ENCODE measurements around the gene CD3D.

The CD3D gene

GRCh38 chr11:118342503-118343161 lies at the start of gene CD3D:
Gene CD3D (minus strand): TSS chr11:118342705. CDS start chr11:118342607, 98 bp downstream.
- DNase-seq (ENCODE audit: low read depth in 1 of 2, low spot score in 1 of 2), result peak; percentile 39 to 72

GRCh38 chr11:118383657-118384056 lies 41.2 kb upstream of the CD3D start:
- DNase-seq (ENCODE audit: low read depth in 1 of 2, low spot score in 1 of 2), result no peak

DNA sequence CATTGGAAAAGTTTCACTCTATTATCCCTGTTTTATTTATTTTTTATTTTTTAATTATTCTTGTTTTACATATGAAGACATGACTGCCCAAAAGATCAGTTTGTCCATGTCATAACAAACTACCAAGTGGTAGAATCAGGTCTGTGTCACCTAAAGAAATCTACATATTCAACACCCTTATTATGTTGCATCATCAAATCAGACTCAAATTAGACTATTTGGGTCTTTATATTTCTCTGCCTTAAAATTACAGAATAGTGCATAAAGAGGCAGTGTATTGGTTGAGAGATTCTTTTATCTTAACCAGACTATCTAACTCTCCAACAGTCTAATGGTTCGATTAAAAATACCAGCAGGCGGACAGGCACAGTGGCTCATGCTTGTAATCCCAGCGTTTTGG lies 40.4 kb upstream of the CD3D start:
- no peak for DNase-seq (ENCODE audit: low read depth in 1 of 2, low spot score in 1 of 2)

GRCh38 chr11:118380571-118380970 lies 38.1 kb upstream of the CD3D start:
- DNase-seq (ENCODE audit: low read depth in 1 of 2, low spot score in 1 of 2), result no peak

DNA sequence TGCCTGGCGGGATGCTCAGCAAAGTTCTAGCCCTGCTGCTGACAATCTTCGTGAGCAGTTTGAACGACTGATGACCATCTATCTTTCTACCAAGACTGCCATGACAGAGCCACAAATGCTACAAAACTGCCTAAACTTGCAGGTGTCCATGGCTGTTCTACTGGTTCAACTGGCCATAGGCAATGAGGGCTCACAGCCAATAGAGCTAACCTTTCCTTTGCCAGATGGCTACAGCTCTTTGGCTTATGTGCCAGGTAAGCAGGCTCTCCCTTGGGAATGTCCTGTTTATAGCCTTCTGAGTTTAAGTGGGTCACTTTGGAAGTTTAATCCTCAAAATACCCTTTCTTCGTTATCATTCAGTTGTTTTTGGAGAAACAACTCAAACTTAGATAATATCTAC lies 37.0 kb upstream of the CD3D start:
- no peak for DNase-seq (ENCODE audit: low read depth in 1 of 2, low spot score in 1 of 2)

GRCh38 chr11:118375978-118376377 lies 33.5 kb upstream of the CD3D start:
- no peak for DNase-seq (ENCODE audit: low read depth in 1 of 2, low spot score in 1 of 2)

DNA sequence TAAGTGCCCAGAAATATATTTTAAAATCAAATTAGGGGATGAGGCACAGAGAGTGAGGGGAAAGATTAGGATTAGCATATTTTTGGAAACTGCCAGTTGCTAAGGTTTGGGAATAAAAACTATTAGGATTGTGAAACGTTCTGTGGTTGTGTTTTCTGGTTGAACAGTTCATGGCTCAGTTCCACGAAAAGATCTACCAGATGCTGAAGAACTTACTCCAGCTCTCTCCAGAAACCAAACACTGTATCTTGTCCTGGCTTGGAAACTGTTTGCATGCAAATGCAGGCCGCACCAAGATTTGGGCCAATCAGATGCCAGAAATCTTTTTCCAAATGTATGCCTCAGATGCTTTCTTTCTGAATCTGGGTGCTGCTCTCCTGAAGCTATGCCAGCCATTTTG lies 32.2 kb upstream of the CD3D start:
- no peak for DNase-seq (ENCODE audit: low read depth in 1 of 2, low spot score in 1 of 2)

DNA sequence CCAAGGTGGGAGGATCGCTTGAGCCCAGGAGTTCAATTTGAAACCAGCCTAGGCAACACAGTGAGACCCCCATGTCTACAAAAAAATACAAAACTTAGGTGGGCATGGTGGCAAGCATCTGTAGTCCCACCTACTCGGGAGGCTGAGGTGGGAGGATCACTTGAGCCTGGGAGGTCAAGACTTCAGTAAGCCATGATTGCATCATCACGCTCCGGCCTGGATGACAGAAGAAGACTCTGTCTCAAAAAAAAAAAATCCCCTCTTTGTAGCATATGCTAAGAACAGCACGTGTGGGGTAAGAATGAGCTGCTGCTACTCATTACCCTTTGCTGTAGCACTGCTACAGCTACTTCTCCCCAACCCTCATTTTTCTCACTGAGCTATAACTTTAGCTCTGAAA lies 31.4 kb upstream of the CD3D start:
- DNase-seq (ENCODE audit: low read depth in 1 of 2, low spot score in 1 of 2), result no peak

- no peak for DNase-seq (ENCODE audit: low read depth in 1 of 2, low spot score in 1 of 2)
These were observed 30.8 kb upstream of the CD3D start for GRCh38 chr11:118373263-118373662.

DNA sequence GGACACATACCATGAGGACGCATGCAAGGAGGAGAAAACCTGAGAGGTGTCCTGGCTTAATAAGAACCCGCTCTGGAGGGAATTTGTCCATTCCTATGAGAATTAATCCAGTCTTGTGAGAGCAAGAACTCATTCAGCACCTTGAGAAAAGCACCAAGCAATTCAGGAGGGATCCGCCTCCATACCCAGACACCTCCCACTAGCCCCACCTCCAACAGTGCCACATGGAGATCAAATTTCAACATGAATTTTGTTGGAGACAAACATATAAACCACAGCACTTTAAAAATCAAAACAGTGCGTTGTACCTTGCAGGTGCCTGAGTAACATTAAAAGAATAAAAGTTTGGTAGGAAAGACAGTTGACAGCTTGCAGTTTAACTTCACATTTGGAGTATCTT lies 28.3 kb upstream of the CD3D start:
- DNase-seq (ENCODE audit: low read depth in 1 of 2, low spot score in 1 of 2), result no peak

DNA sequence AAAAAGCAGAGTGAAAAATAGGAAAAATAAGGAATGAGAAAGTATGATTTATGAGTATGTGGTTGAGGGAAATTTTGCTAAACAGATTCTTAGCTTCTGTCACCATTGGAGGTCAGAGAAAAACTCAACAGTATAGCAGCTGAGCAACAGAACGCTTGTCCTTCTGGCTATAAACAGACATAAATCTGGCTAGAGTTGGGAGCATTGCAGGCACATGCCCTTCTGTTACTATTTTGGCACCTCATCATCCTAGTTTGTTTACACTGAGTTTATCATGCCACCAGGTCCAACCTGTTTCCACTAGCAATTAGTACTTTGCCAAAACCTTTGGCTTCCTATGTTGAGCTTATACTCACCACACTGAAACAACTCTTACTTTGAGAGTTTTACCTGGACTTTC lies 23.8 kb upstream of the CD3D start:
- DNase-seq (ENCODE audit: low read depth in 1 of 2, low spot score in 1 of 2), result no peak

DNA sequence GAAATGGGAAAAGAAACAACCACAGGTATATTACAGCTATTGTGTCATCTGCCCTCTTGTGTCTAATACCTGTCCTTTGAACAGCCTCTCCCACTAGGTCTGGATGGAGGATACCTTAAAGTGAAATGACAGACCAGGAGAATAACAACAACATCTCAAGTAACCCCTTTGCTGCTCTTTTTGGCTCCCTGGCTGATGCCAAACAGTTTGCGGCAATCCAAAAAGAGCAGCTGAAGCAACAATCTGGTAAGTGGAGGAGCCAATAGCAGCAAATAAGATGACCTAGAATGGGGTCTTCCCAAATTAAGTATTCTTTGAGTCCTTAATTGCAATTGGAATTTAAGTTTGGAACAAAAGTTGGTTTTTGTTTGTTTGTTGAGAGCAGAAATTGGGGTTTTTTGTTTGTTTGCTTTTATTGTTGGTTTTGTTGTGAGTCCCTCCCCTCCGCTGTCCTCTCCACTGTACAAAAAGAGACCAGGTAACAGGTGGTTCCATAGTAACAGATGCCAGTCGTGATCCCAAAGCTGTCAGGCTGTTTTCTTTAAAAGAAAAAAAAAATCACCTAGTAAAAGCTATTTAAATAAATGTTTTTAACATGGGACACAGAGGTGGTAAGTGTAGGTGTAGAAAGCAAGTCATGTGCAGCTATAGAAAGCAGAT lies 22.6 kb upstream of the CD3D start:
- no peak for DNase-seq (ENCODE audit: low read depth in 1 of 2, low spot score in 1 of 2)

GRCh38 chr11:118359295-118359958 lies 16.9 kb upstream of the CD3D start, which contains the start of gene UBE4A:
Gene UBE4A (plus strand): TSS chr11:118359600. CDS start chr11:118365081, 5,481 bp downstream.
- DNase-seq (ENCODE audit: low read depth in 1 of 2, low spot score in 1 of 2), result peak; percentile 97 to 99

DNA sequence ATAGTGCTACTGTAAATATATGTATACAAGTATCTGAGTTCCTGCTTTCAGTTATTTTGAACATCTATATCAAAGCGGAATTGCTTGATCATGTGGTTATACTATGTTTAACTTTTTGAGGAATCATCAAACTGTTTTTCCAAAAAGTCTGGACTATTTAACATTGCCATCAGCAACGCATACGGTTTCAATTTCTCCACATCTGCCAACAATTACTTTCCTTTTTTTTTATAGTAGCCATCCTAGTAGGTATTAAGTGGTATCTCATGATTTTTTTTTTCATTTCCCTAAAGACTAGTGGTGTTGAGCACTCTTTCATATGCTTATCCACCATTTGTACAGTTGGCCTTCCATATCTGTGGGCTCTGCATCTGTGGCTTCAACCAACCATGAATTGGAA lies 15.6 kb upstream of the CD3D start:
- no peak for DNase-seq (ENCODE audit: low read depth in 1 of 2, low spot score in 1 of 2)

DNA sequence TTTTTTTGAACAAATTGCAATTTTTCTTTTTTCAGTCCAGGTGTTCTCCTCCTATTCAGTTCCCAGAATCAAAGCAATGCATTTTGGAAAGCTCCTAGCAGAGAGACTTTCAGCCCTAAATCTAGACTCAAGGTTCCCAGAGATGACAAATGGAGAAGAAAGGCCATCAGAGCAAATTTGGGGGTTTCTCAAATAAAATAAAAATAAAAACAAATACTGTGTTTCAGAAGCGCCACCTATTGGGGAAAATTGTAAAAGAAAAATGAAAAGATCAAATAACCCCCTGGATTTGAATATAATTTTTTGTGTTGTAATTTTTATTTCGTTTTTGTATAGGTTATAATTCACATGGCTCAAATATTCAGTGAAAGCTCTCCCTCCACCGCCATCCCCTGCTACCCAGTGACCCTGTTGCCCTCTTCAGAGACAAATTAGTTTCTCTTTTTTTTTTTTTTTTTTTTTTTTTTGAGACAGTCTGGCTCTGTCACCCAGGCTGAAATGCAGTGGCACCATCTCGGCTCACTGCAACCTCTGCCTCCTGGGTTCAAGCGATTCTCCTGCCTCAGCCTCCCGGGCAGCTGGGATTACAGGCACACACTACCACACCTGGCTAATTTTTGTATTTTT lies 10.7 kb upstream of the CD3D start:
- DNase-seq (ENCODE audit: low read depth in 1 of 2, low spot score in 1 of 2), result no peak

DNA sequence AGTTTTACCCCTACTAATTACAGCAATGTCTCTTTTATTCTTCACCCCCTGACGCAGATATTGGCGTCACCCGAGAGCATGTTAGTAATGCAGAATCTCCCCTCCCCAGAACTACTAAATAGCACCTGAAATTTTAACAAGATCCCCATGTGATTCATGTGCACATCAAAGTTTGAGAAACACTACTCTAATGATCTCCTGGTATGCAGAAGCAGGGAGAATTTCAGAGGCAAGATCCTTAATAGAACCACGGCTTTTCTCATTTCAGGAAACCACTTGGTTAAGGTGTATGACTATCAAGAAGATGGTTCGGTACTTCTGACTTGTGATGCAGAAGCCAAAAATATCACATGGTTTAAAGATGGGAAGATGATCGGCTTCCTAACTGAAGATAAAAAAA lies 7.0 kb upstream of the CD3D start:
- DNase-seq (ENCODE audit: low read depth in 1 of 2, low spot score in 1 of 2), result no peak

- DNase-seq (ENCODE audit: low read depth in 1 of 2, low spot score in 1 of 2), result peak; percentile 28 to 72
These were observed 1.5 kb upstream of the CD3D start, which contains the start of gene CD3G for GRCh38 chr11:118343981-118344515. Gene CD3G (plus strand): TSS chr11:118344344. CDS start chr11:118344424, 80 bp downstream.

GRCh38 chr11:118343248-118343647 lies 743 bp upstream of the CD3D start:
- DNase-seq (ENCODE audit: low read depth in 1 of 2, low spot score in 1 of 2), result no peak

DNA sequence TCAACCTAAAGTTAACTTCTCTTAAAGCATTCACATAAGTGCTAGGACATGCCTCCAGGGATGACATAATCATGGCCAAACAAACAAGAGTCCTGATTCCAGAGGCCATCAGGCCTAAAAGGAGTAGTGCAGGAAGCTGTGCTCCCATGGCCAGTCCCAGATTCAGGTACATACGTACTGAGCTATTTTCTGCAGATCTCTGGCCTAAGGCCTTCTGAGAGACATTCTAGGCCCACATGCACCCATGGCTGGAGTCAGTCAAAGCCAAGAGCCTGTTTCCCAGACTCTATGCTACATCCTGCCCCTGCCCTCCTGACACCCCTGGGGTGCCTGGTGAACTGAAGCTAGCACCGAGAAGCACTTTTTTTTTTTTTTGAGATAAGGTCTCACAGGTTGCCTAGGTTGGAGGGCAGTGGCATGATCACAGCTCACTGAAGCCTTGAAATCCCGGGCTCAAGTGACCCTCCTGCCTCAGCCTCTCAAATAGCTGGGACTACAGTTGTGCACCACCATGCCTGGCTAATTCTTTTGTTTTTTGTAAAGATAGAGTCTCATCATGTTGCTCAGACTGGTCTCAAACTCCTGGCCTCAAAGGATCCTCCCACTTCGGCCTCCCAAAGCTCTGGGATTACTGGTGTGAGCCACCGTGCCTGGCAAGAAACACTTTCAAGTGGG lies 553 bp downstream of the CD3D start:
- DNase-seq (ENCODE audit: low read depth in 1 of 2, low spot score in 1 of 2), result no peak

- no peak for DNase-seq (ENCODE audit: low read depth in 1 of 2, low spot score in 1 of 2)
These were observed 1.2 kb downstream of the CD3D start for GRCh38 chr11:118341261-118341660.

GRCh38 chr11:118340449-118340848 lies 2.1 kb downstream of the CD3D start:
- no peak for DNase-seq (ENCODE audit: low read depth in 1 of 2, low spot score in 1 of 2)

Data from activated CD4-positive, alpha-beta T cell treated with anti-CD3 and anti-CD28 coated beads, Interleukin-2, amount 50 U/mL, for 24 hours (primary cell).